ENCODE measurements around the gene AP1G2.

AP1G2 gene

GRCh38 chr14:23562822-23563472 lies 4.6 kb downstream of the AP1G2 start:
- no peak overlapping the region for H3K4me3 ChIP-seq (ENCODE audit: low read depth, low read length)
- peaks cover 6% of the 10 kb centered on the region for H3K36me3 ChIP-seq (replicated peaks)
- DNase-seq, result peak; percentile 38
- in situ Hi-C loops (cut with HindIII; ENCODE audit: low pct_ligation_motif_present, low sequenced_read_pairs), result no loop called here
- H3K27me3 ChIP-seq (replicated peaks), result no peaks in the 10 kb centered on the region
- peak; percentile 97 for TF ChIP-seq CTCF (IDR thresholded peaks at IDR 0.05; ENCODE audit: low read depth, low read length, missing control alignments)
- no peak overlapping the region for H3K27ac ChIP-seq

GRCh38 chr14:23561873-23562821 lies 5.4 kb downstream of the AP1G2 start:
- Histone ChIP-seq H3K27ac (no peak overlapping the region), H3K27me3 (replicated peaks) (no peaks in the 10 kb centered on the region), H3K4me3 (ENCODE audit: low read depth, low read length) (no peak overlapping the region), H3K36me3 (replicated peaks) (peaks cover 6% of the 10 kb centered on the region)
- DNase-seq, result no peak
- no peak for TF ChIP-seq CTCF (IDR thresholded peaks at IDR 0.05; ENCODE audit: low read depth, low read length, missing control alignments)
- in situ Hi-C loops (cut with HindIII; ENCODE audit: low pct_ligation_motif_present, low sequenced_read_pairs), result no loop called here

GRCh38 chr14:23561259-23561658 lies 6.3 kb downstream of the AP1G2 start:
- Histone ChIP-seq H3K4me3 (ENCODE audit: low read depth, low read length) (no peak overlapping the region), H3K36me3 (replicated peaks) (peaks cover 6% of the 10 kb centered on the region), H3K27ac (no peak overlapping the region), H3K27me3 (replicated peaks) (no peaks in the 10 kb centered on the region)
- no peak for TF ChIP-seq CTCF (IDR thresholded peaks at IDR 0.05; ENCODE audit: low read depth, low read length, missing control alignments)
- DNase-seq, result no peak
- in situ Hi-C loops (cut with HindIII; ENCODE audit: low pct_ligation_motif_present, low sequenced_read_pairs), result no loop called here

GRCh38 chr14:23559926-23560520 lies 7.6 kb downstream of the AP1G2 start:
- Histone ChIP-seq H3K4me3 (ENCODE audit: low read depth, low read length) (no peak overlapping the region), H3K27ac (no peak overlapping the region), H3K36me3 (replicated peaks) (peaks cover 6% of the 10 kb centered on the region), H3K27me3 (replicated peaks) (no peaks in the 10 kb centered on the region)
- no peak for DNase-seq
- in situ Hi-C loops (cut with HindIII; ENCODE audit: low pct_ligation_motif_present, low sequenced_read_pairs), result no loop called here
- no peak for TF ChIP-seq CTCF (IDR thresholded peaks at IDR 0.05; ENCODE audit: low read depth, low read length, missing control alignments)

GRCh38 chr14:23559010-23559925 lies 8.3 kb downstream of the AP1G2 start:
- DNase-seq, result peak; percentile 30
- peak; percentile 99 for TF ChIP-seq CTCF (IDR thresholded peaks at IDR 0.05; ENCODE audit: low read depth, low read length, missing control alignments)
- H3K4me3 ChIP-seq (ENCODE audit: low read depth, low read length), result no peak overlapping the region
- H3K27ac ChIP-seq, result no peak overlapping the region
- in situ Hi-C loops (cut with HindIII; ENCODE audit: low pct_ligation_motif_present, low sequenced_read_pairs), result no loop called here
- H3K27me3 ChIP-seq (replicated peaks), result no peaks in the 10 kb centered on the region
- peaks cover 6% of the 10 kb centered on the region for H3K36me3 ChIP-seq (replicated peaks)

All from brain microvascular endothelial cell (primary cell).